Uterus (tissue), 4 donors: ENCODE measurements around the gene CIZ1. TPM values are rescaled to one million over a fixed set of nuclear protein-coding genes. Genes with fewer than 3 reads are reported as not detected.

Experiments
- DNase-seq, 2 donors: peaks; one replicate each; pipeline ENCODE4 v3.0.0-alpha.2; 2019 to 2020
- H3K27ac ChIP-seq, 2 donors: fragments of 200-600 bp; sonication (generic); 1 replicate in 1 of 2; 2 replicates in 1 of 2; pipeline ENCODE4 v1.5.1; 2016 to 2018
- H3K27me3 ChIP-seq, 2 donors: fragments of 200-600 bp; sonication (generic); one replicate each; pipeline ENCODE4 v1.5.1; 2018 to 2019; ENCODE audit warnings: control low read depth in 1 of 2
- H3K36me3 ChIP-seq, 2 donors: fragments of 200-600 bp; sonication (generic); one replicate each; pipeline ENCODE4 v1.5.1; 2019; ENCODE audit warnings: control low read depth in 1 of 2
- H3K4me1 ChIP-seq, 2 donors: fragments of 200-600 bp; sonication (generic); one replicate each; pipeline ENCODE4 v1.5.1; 2018 to 2019; ENCODE audit warnings: control low read depth in 1 of 2
- H3K4me3 ChIP-seq, 2 donors: fragments of 200-600 bp; sonication (generic); 1 replicate in 1 of 2; 2 replicates in 1 of 2; pipeline ENCODE4 v1.5.1; 2018 to 2019; ENCODE audit warnings: mild to moderate bottlenecking in 1 of 2
- H3K9me3 ChIP-seq, 2 donors: fragments of 200-600 bp; sonication (generic); one replicate each; pipeline ENCODE4 v1.5.1; 2019; ENCODE audit warnings: control low read depth in 1 of 2
- POLR2A ChIP-seq, 2 donors: fragments of 450-650 bp; IDR thresholded peaks; one replicate each; pipeline ENCODE4 v1.6.1; 2016; ENCODE audit warnings: antibody characterized with exemption in 2 of 2, mild to moderate bottlenecking in 1 of 2, moderate library complexity in 1 of 2
- intact Hi-C: fragments of 100-400 bp; cut with DNase I; formaldehyde crosslinking; loops from one replicate; pipeline ENCODE4 v1.15.1; 2023; ENCODE audit warnings: low total_unique reads
- total RNA-seq, 4 donors: library from RNA; depleted of rRNA in 3 of 4; stranded (reverse); fragments of >200 nt in 3 of 4; gene quantifications; one replicate each; pipeline versions ENCODE4 v1.1.0 to v1.2.4, GENCODE V29; 2014 to 2023
- TF ChIP-seq, protein P1 (sequence below), 4 experiments: fragments of 200-600 bp in 2 of 4; fragments of 450-650 bp in 2 of 4; sonication (generic) in 2 of 4; IDR thresholded peaks; one replicate each; pipeline ENCODE4 v1.5.1; 2016 to 2019; ENCODE audit warnings: antibody characterized with exemption in 4 of 4, mild to moderate bottlenecking in 2 of 4, moderate library complexity in 1 of 4
- donor health status: DM: yes; HTN: yes; CAD: no.

Gene CIZ1
- total RNA-seq, 4 donors from 2014 or later: 31.3 to 151 (median 52.6) TPM

- H3K36me3 ChIP-seq: no peaks in the 10 kb centered on the region
- H3K9me3 ChIP-seq: no peaks in the 10 kb centered on the region
- no peak for TF ChIP-seq POLR2A (IDR thresholded peaks at IDR 0.05)
- TF ChIP-seq, protein P1, sequence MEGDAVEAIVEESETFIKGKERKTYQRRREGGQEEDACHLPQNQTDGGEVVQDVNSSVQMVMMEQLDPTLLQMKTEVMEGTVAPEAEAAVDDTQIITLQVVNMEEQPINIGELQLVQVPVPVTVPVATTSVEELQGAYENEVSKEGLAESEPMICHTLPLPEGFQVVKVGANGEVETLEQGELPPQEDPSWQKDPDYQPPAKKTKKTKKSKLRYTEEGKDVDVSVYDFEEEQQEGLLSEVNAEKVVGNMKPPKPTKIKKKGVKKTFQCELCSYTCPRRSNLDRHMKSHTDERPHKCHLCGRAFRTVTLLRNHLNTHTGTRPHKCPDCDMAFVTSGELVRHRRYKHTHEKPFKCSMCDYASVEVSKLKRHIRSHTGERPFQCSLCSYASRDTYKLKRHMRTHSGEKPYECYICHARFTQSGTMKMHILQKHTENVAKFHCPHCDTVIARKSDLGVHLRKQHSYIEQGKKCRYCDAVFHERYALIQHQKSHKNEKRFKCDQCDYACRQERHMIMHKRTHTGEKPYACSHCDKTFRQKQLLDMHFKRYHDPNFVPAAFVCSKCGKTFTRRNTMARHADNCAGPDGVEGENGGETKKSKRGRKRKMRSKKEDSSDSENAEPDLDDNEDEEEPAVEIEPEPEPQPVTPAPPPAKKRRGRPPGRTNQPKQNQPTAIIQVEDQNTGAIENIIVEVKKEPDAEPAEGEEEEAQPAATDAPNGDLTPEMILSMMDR (IDR thresholded peaks at IDR 0.05): no peak
- peak overlapping the region; percentile 59 to 92 for H3K4me3 ChIP-seq
- intact Hi-C loops: no loop called here
- peak overlapping the region; percentile 50 to 74 for H3K27ac ChIP-seq
- peak in 1 of 2 donors; percentile 35 for DNase-seq
- no peaks in the 10 kb centered on the region for H3K4me1 ChIP-seq
- H3K27me3 ChIP-seq: no peaks in the 10 kb centered on the region
These were observed 30.8 kb downstream of the CIZ1 start for GRCh38 chr9:128160603-128160987.

GRCh38 chr9:128159784-128160602, 31.4 kb downstream of the CIZ1 start, which contains the start of gene BBLN:
Gene BBLN (plus strand): TSS chr9:128160265. CDS start chr9:128160408, 143 bp downstream.
- intact Hi-C loops: no loop called here
- DNase-seq: peak; percentile 96 to 98
- H3K9me3 ChIP-seq: no peaks in the 10 kb centered on the region
- no peaks in the 10 kb centered on the region for H3K4me1 ChIP-seq
- TF ChIP-seq, protein P1 (IDR thresholded peaks at IDR 0.05): no peak
- peak; percentile 57 to 63 for TF ChIP-seq POLR2A (IDR thresholded peaks at IDR 0.05)
- peak within 1 kb of the TSS; percentile 76 to 80 for H3K27ac ChIP-seq
- no peaks in the 10 kb centered on the region for H3K36me3 ChIP-seq
- H3K4me3 ChIP-seq: peak within 1 kb of the TSS; percentile 59 to 92
- no peaks in the 10 kb centered on the region for H3K27me3 ChIP-seq

DNA sequence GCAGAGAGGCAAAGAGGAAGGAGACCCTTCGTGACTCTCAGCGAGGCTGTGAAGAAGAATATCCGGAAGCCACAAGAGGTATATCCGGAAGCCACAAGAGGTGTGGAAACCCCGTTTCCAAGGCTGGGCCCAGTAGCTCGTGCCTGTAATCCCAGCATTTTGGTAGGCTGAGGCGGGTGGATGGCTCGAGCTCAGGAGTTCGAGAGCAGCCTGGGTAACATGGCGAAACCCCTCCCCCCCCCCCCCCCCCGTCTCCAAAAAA, 31.9 kb downstream of the CIZ1 start:
- no peak for DNase-seq
- Histone ChIP-seq H3K27ac (peak overlapping the region; percentile 76 to 80), H3K27me3 (no peaks in the 10 kb centered on the region), H3K4me3 (peak overlapping the region; percentile 59 to 92), H3K4me1 (no peaks in the 10 kb centered on the region), H3K9me3 (no peaks in the 10 kb centered on the region), H3K36me3 (no peaks in the 10 kb centered on the region)
- no peak for TF ChIP-seq POLR2A (IDR thresholded peaks at IDR 0.05)
- TF ChIP-seq, protein P1 (IDR thresholded peaks at IDR 0.05): no peak
- intact Hi-C loops: no loop called here

DNA sequence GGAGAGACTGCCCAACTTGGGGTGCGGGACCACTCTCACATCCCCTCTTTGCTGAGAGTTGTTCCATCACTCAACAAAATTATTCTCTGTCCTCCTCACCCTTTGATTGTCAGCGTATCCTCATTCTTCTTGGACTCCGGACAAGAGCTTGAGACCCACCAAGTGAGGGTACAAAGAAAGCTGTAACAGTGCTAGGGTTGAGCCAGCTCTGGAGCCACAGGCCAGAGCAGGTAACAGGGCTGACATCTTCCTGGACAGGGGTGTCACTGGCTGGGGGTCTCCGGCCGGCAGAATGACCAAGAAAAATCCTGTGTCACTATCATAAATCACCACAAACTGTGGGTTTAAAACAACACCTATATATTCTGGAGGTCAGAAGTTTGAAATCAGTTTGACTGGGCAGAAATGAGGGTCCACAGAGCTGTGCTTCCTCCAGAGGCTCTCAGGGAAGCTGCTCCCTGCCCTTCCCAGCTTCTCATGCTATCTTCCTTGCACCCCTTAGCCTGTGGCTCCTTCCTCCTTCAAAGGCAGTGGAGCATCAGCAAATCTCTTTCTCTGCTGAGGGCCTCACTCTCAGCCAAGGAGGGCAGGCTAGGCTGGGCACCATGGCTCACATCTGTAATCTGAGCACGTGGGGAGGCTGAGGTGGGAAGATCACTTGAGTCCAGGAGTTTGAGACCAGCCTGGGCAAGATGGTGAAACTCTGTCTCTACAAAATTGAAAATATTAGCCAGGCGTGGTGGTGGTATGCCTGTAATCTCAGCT, 35.5 kb downstream of the CIZ1 start:
- no peak for DNase-seq
- H3K27me3 ChIP-seq: no peaks in the 10 kb centered on the region
- TF ChIP-seq, protein P1 (IDR thresholded peaks at IDR 0.05): no peak
- TF ChIP-seq POLR2A (IDR thresholded peaks at IDR 0.05): no peak

More for the DNA sequence above, 35.5 kb downstream of the CIZ1 start:
- H3K9me3 ChIP-seq: no peaks in the 10 kb centered on the region
- no peak overlapping the region for H3K4me3 ChIP-seq
- intact Hi-C loops: no loop called here
- no peak overlapping the region for H3K27ac ChIP-seq
- no peaks in the 10 kb centered on the region for H3K4me1 ChIP-seq
- no peaks in the 10 kb centered on the region for H3K36me3 ChIP-seq
